NCI-H1105 treated with DMSO at 0.1 percent for 48 hours (cell line): ENCODE results near the gene PJVK.
"Not testable (repeated sequence)": the region's sequence is repeated elsewhere in the genome, so short reads cannot be mapped to it uniquely, and the experiment has no call there.

Experiments
- DNase-seq: peaks from one replicate; lab custom pipeline; 2025; lab: John Stamatoyannopoulos, UW

The PJVK gene

DNA sequence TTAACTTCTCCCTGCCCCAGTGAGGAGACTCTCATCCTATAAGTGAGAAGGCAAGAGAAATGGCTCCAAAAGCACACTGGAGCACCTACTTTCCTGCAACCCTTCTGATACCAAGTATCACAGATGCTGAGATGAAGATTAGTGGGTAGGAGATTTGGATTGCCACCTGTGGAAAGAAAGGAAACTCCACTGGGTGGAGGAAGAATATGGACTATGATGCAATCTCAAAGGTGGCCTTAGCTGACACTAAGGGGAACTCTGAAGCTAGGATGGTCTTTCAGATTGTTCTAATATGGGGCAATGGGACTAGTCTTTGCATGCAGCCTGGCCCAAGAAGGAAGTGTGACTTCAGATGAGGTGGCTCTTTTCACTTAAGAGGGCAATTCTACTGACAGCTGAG lies 21.8 kb upstream of the PJVK start:
- no peak for DNase-seq

DNA sequence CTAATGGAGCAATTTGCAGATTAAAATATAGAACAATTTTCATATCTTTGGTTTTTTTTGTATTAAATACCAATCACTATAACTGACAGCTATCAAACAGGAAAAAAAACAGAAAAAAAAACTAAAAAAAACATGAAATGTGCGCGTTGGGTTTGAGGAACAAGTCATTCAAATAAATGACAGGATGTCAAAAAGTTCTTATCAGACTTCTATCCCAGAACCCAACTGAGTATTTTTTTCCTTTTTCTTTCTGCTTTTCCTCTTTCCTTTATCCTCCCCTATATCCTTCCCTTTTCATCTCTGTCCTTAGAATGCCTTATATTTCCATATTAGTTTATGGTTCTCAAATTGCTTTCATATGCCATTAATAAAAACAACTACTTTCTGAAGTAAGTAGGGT lies 14.5 kb upstream of the PJVK start:
- DNase-seq, result no peak

GRCh38 chr2:178441426-178441825 lies 9.8 kb upstream of the PJVK start:
- no peak for DNase-seq

DNA sequence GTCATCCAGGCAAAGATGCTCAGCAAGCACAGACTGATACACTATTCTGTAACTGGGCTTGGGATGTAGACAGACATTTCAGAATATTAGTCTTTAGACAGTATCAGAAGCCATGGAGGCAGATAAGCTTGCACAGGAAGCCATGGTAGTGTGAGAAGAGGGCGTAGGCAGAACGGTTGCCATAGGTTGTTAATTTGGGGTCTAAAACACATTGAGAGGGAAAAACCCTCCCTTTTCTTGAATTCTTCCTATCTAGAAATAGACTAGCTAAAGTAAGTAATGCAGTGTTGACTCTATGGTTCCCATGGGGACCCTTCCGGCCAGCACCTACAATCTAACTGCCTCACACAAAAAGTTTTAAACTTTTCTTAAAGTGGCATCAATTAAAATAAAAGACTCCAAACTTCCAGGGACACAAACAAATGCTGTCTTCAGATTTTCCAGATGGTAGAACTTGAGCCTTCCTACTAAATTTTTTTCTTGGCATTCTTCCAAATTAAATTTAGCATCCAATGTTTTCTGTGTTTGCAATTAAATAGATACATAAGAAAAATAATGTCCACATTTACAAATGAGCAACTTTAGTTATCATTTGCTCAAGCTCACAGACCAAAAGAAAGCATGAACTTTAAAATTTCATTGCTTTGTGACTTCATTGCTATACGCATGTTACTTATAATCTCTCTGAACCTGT lies 2.1 kb upstream of the PJVK start:
- DNase-seq, result no peak

DNA sequence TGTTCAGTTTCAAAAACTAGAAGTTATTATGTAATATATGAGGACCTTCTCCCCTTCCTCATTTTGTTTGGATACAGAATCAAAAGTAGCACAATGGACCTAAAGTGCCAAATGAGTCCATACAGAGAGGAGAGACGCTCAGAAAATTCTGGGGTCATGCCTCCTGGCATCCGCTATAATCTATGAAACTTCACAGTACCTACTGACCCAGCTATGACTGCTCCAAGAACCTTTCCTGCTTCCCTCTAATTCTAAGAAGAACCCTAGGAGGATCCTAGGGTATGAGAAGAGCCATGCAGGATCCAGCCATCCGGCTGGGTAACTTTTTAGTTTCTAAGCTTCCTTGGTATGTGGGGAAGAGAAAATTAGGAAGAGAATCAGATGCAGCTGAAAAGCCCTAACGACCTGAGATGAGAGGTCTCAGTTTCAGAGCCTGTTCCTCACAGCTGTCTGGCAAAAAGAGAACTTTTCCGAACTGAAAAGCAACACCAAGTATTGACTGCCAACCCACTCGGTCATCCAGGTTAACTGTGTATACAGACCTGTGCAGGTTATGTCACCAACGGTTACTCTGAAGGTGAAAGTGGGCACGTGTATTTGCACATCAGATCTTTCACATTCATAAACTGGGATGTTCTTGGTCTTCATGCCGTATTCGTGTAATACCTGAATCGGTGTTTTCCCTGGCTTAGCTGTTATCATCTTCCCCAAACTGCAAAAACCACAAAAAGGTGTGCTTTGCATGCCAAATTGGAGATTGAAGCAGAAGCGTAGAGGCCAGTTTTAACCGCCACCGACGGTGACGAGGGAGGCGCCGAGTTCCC lies 1.3 kb upstream of the PJVK start:
- no peak for DNase-seq

DNA sequence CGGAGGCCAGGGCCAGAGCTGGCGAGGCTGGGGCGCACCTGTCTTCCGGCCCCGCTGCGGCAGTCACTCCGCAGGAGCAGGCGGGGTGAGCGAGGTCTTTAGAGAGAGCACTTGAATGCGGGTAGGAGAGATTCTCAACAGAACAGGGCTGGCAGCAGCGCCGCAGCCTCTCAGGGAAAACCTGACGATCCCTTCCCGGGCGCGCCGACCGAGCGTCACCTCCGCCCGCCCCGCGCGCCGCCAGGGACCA lies 729 bp upstream of the PJVK start:
- no peak for DNase-seq

GRCh38 chr2:178452334-178452733 lies 1.2 kb downstream of the PJVK start:
- no peak for DNase-seq

DNA sequence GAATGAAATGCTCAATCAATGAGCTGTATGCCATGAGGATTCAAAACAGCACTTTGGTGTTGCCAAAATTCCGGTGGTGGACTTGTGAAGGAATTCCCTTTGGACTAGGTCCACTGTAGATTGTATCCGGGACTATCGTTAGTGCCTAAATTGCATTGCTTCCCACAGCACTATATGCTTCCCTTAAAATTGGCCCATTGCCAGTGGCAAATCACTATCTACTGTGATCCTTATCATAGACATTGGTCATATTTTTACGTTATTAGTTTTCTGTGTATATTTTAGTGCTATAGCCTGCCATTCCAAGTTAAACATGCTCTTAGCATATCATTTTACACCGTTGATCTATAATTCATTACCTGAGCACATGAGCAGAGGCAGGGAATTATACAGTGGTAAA lies 1.7 kb downstream of the PJVK start:
- DNase-seq, result no peak

DNA sequence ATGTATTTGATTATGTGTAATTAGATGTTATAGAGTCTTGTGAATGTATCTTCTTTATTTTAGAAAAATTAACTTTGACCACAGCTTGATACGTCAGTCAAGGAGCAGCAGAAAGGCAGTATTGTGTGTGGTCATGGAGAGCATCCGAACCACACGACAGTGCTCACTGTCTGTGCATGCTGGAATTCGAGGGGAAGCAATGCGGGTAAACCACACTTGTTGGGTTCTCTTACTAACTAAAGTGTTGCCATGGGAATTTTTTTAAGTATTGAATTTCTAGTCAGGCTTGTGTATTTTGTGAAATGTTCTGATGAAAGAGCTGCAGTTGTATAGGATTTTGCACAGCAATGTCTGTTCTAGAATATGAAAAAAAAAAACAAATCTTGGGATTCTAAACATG lies 4.8 kb downstream of the PJVK start:
- DNase-seq, result no peak

DNA sequence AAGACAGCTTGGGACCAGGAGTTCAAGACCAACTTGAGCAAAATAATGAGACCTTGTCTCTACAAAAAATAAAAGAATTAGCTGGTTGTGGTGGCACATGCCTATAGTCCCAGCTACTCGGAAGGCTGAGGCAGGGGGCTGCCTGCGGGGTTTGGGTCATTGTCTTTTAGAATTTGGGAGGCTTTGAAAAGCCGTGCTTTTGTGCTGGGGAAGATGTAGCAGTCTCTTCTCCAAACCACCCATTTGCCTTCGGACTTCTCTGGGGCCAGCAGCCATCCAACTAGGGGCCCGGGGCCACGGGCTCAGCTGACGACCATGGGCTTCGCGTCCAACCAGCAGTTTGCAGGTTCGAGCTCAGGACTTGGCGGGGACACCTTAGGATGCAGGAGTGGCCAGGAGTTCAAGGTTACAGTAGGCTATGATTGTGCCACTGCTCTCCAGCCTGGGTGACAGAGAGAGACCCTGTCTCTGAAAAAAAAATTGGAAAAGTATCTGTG lies 6.3 kb downstream of the PJVK start:
- no peak for DNase-seq

- no peak for DNase-seq
These were observed 18.2 kb downstream of the PJVK start for GRCh38 chr2:178469219-178469849.

DNA sequence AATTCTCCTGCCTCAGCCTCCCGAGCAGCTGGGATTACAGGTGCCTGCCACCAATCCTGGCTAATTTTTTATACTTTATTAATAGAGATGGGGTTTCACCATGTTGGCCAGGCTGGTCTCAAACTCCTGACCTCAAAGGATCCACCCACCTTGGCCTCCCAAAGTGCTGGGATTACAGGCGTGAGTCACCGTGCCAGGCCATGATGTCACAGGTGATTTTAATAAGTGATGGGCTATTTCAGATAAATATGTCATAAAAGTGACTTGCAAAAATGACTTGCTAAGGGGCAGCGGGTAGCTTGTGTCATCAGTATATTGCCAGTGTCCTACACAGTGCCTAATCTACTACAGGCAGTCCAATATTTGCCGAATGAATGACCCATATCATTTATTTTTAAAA lies 20.1 kb downstream of the PJVK start:
- not testable (repeated sequence) for DNase-seq

GRCh38 chr2:178473373-178473772 lies 22.2 kb downstream of the PJVK start:
- no peak for DNase-seq

GRCh38 chr2:178473931-178474330 lies 22.8 kb downstream of the PJVK start:
- DNase-seq, result no peak

DNA sequence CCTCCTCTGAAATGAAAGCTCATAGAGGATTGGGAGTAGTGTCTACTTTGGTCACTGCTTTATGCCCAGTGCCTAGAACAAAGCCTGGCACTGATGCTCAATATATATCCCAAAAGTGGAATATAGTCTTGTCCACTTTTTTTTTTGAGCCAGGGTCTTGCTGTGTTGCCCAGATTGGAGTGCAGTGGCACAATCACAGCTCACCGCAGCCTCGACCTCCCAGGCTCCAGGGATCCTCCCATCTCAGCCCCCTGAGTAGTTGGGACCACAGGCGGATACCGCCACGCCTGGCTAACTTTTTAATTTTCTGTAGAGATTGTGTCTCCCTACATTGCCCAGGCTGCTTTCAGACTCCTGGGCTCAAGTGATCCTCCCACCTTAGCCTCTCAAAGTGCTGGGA lies 23.4 kb downstream of the PJVK start:
- DNase-seq, result no peak

- no peak for DNase-seq
These were observed 25.3 kb downstream of the PJVK start for GRCh38 chr2:178476477-178476876.

GRCh38 chr2:178477443-178478129 lies 26.4 kb downstream of the PJVK start:
- peak; percentile 19 for DNase-seq

- DNase-seq, result peak; percentile 49
These were observed 26.9 kb downstream of the PJVK start for GRCh38 chr2:178478130-178478438.

GRCh38 chr2:178478439-178479274 lies 27.5 kb downstream of the PJVK start, which contains the start of gene FKBP7:
Gene FKBP7 (minus strand): TSS chr2:178478600. CDS start chr2:178478499, 101 bp downstream.
- DNase-seq, result peak; percentile 77

- no peak for DNase-seq
These were observed 28.1 kb downstream of the PJVK start for GRCh38 chr2:178479275-178479616.

GRCh38 chr2:178479758-178480226 lies 28.6 kb downstream of the PJVK start:
- no peak for DNase-seq
